ENCODE data around the gene CAMK2B.

CAMK2B gene

DNA sequence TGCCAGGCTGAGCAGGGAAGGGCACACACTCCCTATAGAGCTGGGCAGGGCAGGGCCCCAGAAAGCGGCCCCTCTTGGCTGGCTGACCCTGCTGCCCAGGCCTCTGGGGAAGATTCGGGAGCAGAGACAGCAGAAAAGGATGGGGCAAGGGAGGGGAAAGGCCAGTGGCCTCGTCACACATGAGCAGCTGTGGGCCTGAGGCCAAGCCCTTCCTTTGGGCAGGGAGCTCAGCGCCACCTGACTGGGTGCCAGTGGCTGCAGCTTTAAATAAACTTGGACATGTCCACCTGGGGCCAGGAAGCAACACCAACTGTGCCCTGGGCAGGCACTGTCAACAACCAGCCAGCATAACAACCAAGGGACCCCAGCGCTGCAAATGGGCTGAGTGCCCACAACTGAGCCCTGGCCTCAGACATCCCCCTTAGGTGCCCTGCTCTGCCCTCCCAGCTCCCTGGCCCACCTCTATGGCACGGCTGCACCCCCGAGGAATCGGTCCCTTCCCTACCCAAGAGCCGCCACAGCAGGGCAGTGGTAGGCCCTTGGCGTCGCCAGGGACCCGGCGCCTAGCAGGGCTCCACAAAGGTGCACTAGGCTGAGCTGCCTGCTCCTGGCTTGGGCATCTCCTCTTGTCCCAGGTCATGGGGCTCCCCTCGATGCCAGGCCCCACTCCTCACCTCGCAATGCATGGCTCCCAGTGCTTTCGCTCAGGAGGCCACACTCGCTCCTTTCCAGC lies 2.6 kb downstream of the CAMK2B start:
- Histone ChIP-seq H3K9ac (ENCODE audit: low read depth, low read length) (no peak overlapping the region), H3K79me2 (ENCODE audit: insufficient read depth, low read length) (no peaks in the 10 kb centered on the region), H3K9me3 (ENCODE audit: insufficient read depth, low read length, severe bottlenecking) (no peaks in the 10 kb centered on the region), H3K36me3 (ENCODE audit: insufficient read depth, low read length) (no peaks in the 10 kb centered on the region), H3K4me2 (ENCODE audit: insufficient read depth, low read length) (no peak overlapping the region), H3K4me3 (ENCODE audit: low read depth in 1 of 2, low read length in 2 of 2) (no peak overlapping the region), H4K20me1 (ENCODE audit: insufficient read depth, low read length) (peaks cover 9% of the 10 kb centered on the region), H3K27ac (ENCODE audit: low read length) (no peak overlapping the region), H2AFZ (ENCODE audit: low read depth, low read length) (no peak overlapping the region), H3K4me1 (ENCODE audit: insufficient read depth, low read length) (no peaks in the 10 kb centered on the region), H3K27me3 (ENCODE audit: insufficient read depth, low read length, poor library complexity) (peaks cover 10% of the 10 kb centered on the region)
- ATAC-seq (ENCODE audit: insufficient read depth, low read depth) (no peak), DNase-seq (no peak)
- TF ChIP-seq, protein P1, sequence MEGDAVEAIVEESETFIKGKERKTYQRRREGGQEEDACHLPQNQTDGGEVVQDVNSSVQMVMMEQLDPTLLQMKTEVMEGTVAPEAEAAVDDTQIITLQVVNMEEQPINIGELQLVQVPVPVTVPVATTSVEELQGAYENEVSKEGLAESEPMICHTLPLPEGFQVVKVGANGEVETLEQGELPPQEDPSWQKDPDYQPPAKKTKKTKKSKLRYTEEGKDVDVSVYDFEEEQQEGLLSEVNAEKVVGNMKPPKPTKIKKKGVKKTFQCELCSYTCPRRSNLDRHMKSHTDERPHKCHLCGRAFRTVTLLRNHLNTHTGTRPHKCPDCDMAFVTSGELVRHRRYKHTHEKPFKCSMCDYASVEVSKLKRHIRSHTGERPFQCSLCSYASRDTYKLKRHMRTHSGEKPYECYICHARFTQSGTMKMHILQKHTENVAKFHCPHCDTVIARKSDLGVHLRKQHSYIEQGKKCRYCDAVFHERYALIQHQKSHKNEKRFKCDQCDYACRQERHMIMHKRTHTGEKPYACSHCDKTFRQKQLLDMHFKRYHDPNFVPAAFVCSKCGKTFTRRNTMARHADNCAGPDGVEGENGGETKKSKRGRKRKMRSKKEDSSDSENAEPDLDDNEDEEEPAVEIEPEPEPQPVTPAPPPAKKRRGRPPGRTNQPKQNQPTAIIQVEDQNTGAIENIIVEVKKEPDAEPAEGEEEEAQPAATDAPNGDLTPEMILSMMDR (IDR thresholded peaks at IDR 0.05; ENCODE audit: borderline replicate concordance, extremely low read depth, low read length, poor library complexity, severe bottlenecking), result no peak
- TF ChIP-seq EZH2 (IDR thresholded peaks at IDR 0.05; ENCODE audit: borderline replicate concordance, low read depth, low read length, severe bottlenecking), result no peak

DNA sequence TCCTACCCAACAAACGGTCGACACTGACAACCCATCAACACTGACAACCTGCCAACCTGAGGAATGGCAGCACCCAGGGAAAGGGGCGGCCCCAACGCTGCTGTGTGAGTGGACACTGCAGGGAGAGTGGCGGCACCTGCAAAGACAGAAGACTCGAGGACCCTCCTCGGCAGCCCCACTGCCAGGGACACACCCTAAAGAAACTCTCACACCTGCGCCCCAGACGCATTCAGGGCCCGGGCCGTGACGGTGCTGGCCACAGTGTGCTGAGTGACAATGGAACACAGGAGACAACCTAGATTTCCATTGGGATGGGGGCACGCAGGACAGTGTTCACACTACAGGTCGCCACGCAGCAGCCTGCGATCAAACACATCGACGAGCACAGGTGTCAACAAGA lies 3.6 kb downstream of the CAMK2B start:
- no peak for ATAC-seq (ENCODE audit: insufficient read depth, low read depth)
- TF ChIP-seq EZH2 (IDR thresholded peaks at IDR 0.05; ENCODE audit: borderline replicate concordance, low read depth, low read length, severe bottlenecking), result no peak
- TF ChIP-seq, protein P1 (IDR thresholded peaks at IDR 0.05; ENCODE audit: borderline replicate concordance, extremely low read depth, low read length, poor library complexity, severe bottlenecking), result no peak
- Histone ChIP-seq H3K4me3 (ENCODE audit: low read depth in 1 of 2, low read length in 2 of 2) (no peak overlapping the region), H3K27ac (ENCODE audit: low read length) (no peak overlapping the region), H4K20me1 (ENCODE audit: insufficient read depth, low read length) (peaks cover 6% of the 10 kb centered on the region), H3K79me2 (ENCODE audit: insufficient read depth, low read length) (no peaks in the 10 kb centered on the region), H3K4me2 (ENCODE audit: insufficient read depth, low read length) (no peak overlapping the region), H3K36me3 (ENCODE audit: insufficient read depth, low read length) (no peaks in the 10 kb centered on the region), H3K4me1 (ENCODE audit: insufficient read depth, low read length) (no peaks in the 10 kb centered on the region), H3K9ac (ENCODE audit: low read depth, low read length) (no peak overlapping the region), H3K27me3 (ENCODE audit: insufficient read depth, low read length, poor library complexity) (peaks cover 10% of the 10 kb centered on the region), H3K9me3 (ENCODE audit: insufficient read depth, low read length, severe bottlenecking) (no peaks in the 10 kb centered on the region), H2AFZ (ENCODE audit: low read depth, low read length) (no peak overlapping the region)
- DNase-seq, result no peak

DNA sequence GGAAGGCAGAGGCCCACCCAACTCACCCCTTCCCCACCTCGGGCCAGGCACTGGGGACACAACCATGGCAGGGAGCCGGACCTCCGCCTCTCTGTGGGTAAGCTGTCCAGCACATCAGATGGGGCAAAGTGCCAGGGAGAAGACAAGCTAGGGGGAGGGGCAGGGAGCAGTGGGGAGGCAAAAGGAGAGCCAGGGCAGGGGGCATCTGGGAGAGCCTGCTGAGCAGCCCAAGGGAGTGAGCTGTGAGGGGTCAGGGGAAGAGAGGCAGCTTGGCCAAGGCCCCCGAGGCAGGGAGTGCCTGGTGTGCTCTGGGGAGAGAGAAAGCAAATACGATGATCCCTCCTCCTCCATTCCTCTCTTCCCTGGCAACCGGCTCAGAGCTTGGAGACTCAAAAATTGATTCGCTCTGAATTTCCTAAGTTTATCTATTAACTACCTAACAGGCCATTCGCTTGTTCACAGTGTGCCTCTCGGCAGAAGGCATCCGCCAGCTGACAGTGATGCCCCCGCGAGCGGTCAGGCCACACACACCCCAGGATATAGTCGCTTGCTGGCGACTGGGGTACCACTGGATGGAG lies 4.5 kb downstream of the CAMK2B start:
- Histone ChIP-seq H3K4me1 (ENCODE audit: insufficient read depth, low read length) (no peaks in the 10 kb centered on the region), H3K9me3 (ENCODE audit: insufficient read depth, low read length, severe bottlenecking) (no peaks in the 10 kb centered on the region), H3K4me3 (ENCODE audit: low read depth in 1 of 2, low read length in 2 of 2) (no peak overlapping the region), H3K9ac (ENCODE audit: low read depth, low read length) (no peak overlapping the region), H3K79me2 (ENCODE audit: insufficient read depth, low read length) (no peaks in the 10 kb centered on the region), H2AFZ (ENCODE audit: low read depth, low read length) (no peak overlapping the region), H3K27me3 (ENCODE audit: insufficient read depth, low read length, poor library complexity) (peaks cover 13% of the 10 kb centered on the region), H4K20me1 (ENCODE audit: insufficient read depth, low read length) (peaks cover 3% of the 10 kb centered on the region), H3K36me3 (ENCODE audit: insufficient read depth, low read length) (no peaks in the 10 kb centered on the region), H3K4me2 (ENCODE audit: insufficient read depth, low read length) (no peak overlapping the region), H3K27ac (ENCODE audit: low read length) (no peak overlapping the region)
- DNase-seq (no peak), ATAC-seq (ENCODE audit: insufficient read depth, low read depth) (no peak)
- TF ChIP-seq EZH2 (IDR thresholded peaks at IDR 0.05; ENCODE audit: borderline replicate concordance, low read depth, low read length, severe bottlenecking), result no peak
- TF ChIP-seq, protein P1 (IDR thresholded peaks at IDR 0.05; ENCODE audit: borderline replicate concordance, extremely low read depth, low read length, poor library complexity, severe bottlenecking), result no peak
